GM19463 (cell line): ENCODE measurements around the gene MSN.

Experiments used
- ATAC-seq: cut with Tn5 transposase; IDR thresholded peaks from one replicate; pipeline ENCODE4 v1.9.1; 2021; ENCODE audit warnings: mild to moderate bottlenecking, moderate library complexity; ENCODE audit not compliant: unreplicated experiment

The MSN gene

DNA sequence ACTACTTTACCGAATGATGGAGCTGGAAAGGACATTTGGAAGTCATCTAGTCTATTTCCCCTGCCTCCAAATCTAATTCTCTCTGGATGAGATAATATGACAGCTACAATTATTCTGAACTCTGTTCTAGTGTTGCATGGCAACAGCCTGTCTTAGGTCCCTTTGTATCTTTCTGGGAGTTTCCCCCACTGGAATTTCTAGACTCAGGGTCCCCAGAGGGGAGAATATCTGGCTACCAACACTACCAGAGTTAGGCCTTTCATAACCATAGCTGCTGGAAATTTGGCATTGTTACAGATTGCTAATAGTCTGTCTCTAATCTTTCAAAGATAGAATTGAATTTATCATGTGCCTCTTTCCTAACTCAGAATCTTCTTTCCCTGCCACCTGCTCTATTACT is 4.5 kb downstream of the MSN start:
- no peak for ATAC-seq

- ATAC-seq: no peak
These were observed 6.4 kb downstream of the MSN start for GRCh38 chrX:65673857-65674203.

DNA sequence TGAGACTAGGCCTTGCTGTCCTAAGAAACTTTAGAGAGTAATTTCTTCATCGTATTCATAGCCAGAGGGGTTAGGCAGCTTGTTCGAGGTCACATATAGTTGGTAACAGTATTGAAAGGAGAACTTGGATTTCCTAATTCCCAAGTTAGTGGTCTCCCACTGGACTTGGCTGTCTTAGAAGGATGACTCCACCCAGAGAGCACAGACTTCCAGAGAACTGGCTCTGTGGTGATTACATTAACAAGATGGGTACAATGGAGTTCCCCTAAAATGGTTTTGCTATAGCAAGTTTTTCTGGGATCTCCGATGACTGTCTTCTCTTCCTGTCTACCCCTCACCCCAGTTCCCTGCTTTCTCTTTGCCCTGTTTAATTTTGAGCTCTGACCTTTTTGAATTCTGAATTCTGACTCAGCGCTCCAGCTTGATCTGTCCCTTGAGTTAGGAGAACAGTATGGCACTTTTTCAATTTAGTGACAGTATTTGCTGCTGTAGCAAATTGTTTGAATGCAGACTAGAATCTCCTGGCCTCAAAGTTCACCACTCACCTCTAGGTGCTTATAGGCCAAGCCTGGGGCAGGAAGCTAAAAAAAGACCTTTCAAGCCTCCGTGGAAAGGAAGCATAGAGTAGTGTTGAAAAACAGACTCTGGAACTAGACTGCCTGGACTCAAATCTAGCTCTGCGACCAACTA is 6.9 kb downstream of the MSN start:
- ATAC-seq: no peak

- ATAC-seq: no peak
These were observed 10.6 kb downstream of the MSN start for GRCh38 chrX:65677954-65678469.

GRCh38 chrX:65679071-65679540 is 11.7 kb downstream of the MSN start:
- ATAC-seq: no peak

- ATAC-seq: no peak
These were observed 14.4 kb downstream of the MSN start for GRCh38 chrX:65681810-65682209.

DNA sequence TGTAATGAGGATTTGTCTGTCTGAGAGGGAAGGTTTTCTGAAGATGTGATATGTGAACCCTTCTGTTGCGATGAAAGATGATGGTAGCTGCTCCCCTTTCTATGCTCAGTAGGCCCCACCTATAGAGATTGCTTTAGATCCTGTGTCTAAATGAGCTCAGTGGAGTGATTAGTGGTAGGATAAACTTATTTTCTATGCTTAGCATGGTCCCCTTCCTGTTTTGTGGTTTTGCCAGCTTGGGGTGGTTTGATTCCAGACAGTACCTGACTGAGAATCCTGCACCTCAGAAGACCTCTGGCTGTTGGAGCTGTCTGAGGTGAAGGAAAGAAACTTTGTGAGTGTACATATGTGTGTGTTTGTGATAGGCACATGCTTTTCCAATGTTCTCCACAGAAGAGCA is 17.7 kb downstream of the MSN start:
- ATAC-seq: no peak

DNA sequence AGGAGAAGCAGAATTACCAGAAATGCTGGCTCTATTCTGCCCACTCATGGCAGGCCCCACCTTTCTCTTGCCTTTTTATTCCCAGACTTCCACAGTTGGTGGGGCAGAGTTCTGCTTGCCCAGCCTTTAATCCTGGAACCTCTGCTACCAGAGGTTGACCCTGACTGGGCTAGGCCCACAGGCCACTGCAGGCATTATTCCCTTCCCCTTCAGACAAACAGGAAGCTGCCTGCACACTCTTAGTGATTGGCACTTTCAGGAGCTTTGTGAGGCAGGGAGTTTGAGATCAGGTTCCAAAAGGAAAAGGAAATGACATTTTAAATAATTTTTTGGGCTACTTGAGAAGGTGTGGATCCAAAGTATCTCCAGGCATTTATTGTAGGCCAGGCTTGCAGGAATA is 18.8 kb downstream of the MSN start:
- ATAC-seq: no peak

- no peak for ATAC-seq
These were observed 19.9 kb downstream of the MSN start for GRCh38 chrX:65687367-65687766.

DNA sequence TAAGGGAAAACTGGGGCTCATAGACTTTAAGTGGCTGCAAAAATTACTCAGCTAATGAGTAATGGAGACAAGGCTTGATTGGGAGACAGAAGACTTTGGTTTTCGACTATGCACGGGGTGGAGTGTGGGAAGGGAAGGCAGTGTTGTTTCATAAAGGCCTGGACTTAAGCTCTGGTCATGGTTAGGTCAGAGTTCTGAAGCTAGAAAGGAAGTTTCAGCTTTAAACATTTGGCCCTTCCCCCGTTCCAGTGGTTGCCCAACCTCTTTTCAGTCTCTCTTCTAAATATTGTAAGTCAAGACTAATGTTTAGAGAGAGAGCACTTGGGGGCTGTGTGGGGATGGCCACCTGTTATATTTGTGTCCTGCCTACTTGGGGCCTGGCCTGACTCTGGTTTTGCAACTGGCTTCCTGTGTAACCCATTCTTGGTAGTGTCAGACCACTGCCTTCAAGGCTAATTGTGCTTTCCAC is 21.0 kb downstream of the MSN start:
- ATAC-seq: peak; percentile 89

DNA sequence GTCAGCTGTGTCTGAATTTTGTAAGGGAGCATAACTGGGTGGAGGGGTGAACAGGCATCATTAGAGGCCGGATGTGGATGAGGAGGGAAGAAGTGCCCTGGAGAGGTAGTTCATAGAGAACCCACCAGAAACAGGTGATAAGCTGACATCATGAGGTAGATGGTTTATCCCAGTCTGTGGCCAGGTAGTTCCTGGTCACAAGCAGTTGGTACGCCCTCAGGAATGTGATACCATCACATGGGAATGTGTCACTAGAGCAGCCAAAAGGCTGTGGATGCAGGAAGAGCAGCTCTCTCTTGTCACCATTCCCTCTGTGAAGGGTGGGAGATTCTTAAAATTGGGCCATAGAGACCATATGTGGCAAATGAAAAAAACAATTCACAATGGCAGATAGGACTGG is 21.9 kb downstream of the MSN start:
- no peak for ATAC-seq

DNA sequence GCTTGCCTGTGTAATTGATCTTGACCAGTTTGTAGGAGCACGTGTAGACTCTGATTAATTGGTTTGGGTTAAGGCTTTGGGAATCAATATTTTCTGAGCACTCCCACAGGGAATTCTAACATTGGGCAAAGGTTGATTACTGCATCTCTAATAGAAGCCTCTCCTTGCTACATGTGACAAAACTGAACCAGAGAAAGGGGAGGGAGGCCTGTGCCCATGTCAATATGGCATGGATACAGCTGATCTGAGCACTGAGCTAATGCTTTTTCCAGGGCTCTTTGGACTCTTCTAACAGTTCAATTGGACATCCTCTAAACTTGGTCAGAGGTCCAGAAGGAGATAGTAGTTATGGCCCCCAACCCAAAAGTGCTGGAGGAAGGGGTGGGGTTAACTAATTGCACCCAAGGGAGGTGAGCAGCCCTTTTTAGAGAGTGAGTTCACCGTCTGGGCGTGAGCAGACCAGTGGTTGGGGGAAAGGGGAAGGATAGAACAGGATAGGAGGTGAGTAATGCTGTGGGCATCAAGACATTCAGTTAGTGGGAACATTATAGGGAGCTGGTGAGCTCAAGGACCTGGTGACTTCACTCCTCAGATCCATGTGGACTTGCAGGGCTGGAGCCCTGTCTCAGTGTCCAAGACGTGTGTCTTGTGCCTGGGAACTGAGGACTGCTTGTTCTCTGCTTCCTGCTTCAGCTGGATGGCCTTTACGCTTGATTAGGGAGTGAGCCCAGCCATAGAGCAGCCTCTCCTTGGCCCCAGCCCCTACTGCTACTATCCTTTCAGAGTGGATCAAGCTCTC is 22.8 kb downstream of the MSN start:
- ATAC-seq: no peak

DNA sequence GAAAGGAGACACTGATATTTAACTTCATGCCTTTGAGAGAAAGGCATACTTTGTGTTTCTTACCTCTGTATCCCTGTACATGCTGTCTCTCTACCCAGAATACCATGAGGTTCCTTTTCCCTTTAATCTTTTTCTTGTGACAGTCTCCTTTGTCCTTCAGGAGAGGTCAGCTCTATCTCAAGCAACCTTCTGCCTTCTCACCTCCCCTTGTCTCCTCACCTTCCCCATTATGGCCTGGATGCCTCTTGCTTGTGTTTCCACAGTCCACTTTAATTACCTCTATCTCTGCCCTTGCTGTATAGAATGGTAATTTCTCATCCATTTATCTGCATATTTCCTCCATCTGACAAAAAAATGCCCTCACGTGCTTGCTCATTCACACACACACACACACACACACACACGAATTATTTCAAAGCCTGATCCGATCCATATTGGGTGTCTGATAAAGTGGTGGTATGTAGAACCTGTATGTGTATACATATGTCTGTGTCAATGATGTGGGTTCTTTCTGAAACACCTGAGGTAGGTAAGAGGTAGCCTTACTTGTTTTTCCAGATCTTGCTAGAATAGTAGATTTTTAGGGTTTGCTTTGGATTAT is 28.5 kb downstream of the MSN start:
- no peak for ATAC-seq

- no peak for ATAC-seq
These were observed 29.2 kb downstream of the MSN start for GRCh38 chrX:65696613-65697012.

DNA sequence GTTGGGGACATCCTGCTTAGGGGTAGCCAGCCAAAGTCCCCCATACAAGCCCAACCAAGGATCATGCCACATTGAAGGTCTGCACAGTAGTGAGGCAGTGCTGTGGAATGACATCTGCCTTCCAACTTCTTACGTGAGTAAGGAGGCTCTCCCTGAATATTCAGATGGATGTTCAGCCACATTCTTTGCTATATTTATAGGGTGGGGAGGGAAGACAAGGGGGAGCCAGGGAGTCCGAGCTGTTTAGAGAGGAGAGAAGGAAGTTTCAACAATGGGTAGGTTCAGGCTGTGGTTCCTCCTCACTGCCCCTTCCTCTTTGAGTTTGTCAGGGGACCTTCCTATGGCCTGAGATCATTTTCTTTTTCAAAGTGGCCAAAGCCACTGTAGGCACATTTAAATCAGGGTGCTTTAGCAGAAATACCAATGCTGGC is 29.8 kb downstream of the MSN start:
- no peak for ATAC-seq

DNA sequence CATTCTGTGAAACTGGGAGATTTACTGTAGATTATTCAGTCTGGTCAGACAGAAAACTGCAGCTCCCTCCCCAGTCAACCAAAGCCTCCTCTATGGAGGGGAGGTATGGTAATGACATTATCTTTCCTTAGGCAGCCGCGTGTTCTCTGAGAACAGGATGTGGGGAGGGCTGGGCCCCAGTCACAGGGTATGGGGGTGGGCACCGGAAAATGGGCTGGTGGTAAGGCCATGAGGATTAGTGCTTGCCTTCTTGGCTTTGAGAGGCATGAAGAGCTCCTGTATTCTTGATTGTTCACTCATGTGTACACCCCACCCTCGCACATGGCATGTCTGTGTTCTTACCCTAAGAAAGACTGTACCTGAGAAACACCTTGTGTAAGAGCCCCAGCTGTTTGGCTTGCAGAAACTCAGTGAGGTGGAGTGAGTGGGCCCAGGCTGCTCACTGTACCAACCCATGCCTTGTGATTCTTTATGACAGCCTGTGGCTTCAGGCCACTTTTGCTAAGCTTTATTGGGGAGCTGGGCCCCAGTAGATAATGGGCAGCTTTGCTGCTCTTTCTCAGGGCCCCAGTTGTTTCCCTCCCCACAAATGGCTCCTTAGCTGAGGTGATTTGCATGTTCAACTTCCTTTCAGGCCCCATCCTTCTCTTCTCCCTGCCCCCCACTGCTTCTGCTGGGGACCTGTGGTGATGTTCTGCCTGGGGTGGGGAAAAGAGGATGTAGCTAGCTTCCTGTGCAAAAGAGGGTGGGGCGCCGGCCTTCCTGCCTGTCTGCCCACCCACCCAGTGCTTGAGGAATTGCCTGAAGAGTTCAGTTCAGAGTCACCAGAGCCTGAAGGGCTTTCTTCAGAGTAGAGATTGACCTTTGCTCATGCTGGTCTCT is 30.7 kb downstream of the MSN start:
- peak; percentile 60 for ATAC-seq

DNA sequence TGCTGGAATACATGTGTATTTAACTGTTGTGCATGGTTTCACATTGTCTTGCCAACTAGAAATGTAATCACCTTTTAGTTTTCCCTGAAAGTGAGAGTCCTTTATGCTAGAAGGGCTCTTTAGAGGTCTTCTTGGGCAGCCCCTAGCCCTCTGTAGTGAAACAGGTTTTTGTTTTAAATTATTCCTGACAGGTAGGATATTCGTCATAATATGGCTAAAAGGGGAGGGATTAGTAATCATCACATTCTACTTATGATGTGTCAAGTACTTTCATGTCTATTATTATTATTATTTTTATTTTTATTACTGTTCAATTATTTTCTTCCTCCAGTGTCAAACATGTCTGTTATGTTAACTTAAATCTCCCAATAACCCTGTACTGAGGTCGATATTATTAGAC is 35.5 kb downstream of the MSN start:
- ATAC-seq: no peak

DNA sequence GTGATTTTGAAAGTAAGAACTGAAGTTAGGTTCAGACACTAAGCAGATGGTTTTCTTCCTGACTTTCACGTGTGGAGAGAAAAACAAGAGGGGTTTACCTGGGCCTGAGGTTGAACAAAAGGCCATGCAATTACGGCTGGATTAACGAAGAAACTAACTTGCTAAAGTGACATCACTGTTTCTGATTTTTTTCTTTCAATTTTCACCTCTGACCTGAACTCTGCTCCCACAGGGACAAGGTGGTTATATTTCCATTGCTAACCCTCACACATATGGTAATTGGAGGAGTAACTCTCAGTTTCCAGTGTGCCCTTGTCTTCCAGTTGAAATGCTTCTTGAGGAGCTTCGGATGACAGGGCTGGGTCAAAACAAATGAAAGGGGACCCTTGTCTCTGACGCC is 38.0 kb downstream of the MSN start:
- ATAC-seq: no peak

GRCh38 chrX:65706041-65706828 is 38.8 kb downstream of the MSN start:
- peak; percentile 69 for ATAC-seq

GRCh38 chrX:65707151-65707550 is 39.7 kb downstream of the MSN start:
- ATAC-seq: no peak
